Pulmonary artery endothelial cell (primary cell): ENCODE data around the gene CGRRF1. TPM values are rescaled to one million over a fixed set of nuclear protein-coding genes. Genes with fewer than 3 reads are reported as not detected.
A peak's percentile ranks its signal among the peaks of the same experiment; 100 is the strongest.

Experiments
- DNase-seq: peaks from one replicate; pipeline ENCODE4 v3.0.0-alpha.2; 2011; ENCODE audit warnings: low read depth, low spot score
- total RNA-seq: library from RNA; depleted of rRNA; stranded (reverse); fragments of >200 nt; gene quantifications from 2 replicates; pipeline ENCODE4 v1.2.3, GENCODE V29; 2014

CGRRF1 gene, protein sequence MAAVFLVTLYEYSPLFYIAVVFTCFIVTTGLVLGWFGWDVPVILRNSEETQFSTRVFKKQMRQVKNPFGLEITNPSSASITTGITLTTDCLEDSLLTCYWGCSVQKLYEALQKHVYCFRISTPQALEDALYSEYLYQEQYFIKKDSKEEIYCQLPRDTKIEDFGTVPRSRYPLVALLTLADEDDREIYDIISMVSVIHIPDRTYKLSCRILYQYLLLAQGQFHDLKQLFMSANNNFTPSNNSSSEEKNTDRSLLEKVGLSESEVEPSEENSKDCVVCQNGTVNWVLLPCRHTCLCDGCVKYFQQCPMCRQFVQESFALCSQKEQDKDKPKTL
- 9.0 and 11.5 TPM in 2 replicates for total RNA-seq

- DNase-seq: peak; percentile 95
Measured at GRCh38 chr14:54509546-54510501, at the start of gene CGRRF1. Gene CGRRF1 (plus strand): TSS chr14:54509906. CDS start chr14:54509960, 54 bp downstream.

- no peak for DNase-seq
Measured at GRCh38 chr14:54462048-54462447, 47.7 kb upstream of the CGRRF1 start.

GRCh38 chr14:54465654-54466053 lies 44.1 kb upstream of the CGRRF1 start:
- no peak for DNase-seq

DNA sequence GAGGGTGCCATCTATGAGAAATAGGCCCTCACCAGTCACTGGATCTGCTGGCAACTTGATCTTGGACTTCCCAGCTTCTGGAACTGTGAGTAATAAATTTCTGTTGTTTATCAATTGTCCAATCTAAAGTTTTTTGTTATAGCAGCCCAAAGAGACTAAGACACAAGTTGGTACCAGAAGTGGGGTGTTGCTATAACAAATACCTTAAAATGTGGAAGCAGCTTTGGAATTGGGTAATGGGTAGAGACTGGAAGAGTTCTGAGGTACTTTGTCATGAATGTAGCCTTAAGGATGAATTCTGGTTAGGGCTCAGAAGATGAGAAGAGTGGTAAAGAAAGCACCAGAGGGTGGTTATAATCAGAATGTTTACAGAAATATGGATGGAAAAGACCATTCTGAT lies 42.4 kb upstream of the CGRRF1 start:
- DNase-seq: no peak

DNA sequence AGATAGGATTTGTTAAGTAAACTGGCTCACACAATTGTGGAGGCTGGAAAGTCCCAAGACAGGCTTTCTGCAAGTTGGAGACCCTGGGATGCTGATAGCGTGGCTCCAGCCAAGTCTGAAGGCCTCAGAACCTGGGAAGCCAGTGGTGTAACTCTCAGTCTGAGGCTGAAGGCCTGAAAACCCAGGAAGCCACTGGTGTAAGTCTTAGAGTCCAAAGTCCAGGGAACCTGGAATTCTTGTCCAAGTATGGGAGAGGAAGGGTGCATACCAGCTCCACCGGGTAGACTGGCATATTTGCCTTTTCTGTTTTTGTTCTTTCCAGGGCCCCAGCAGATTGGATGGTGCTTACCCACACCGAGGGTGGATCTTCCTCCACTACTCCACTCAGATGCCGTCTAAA lies 39.0 kb upstream of the CGRRF1 start:
- DNase-seq: no peak

- DNase-seq: no peak
Measured at GRCh38 chr14:54471641-54472040, 38.1 kb upstream of the CGRRF1 start.

- no peak for DNase-seq
Measured at GRCh38 chr14:54472315-54472714, 37.4 kb upstream of the CGRRF1 start.

DNA sequence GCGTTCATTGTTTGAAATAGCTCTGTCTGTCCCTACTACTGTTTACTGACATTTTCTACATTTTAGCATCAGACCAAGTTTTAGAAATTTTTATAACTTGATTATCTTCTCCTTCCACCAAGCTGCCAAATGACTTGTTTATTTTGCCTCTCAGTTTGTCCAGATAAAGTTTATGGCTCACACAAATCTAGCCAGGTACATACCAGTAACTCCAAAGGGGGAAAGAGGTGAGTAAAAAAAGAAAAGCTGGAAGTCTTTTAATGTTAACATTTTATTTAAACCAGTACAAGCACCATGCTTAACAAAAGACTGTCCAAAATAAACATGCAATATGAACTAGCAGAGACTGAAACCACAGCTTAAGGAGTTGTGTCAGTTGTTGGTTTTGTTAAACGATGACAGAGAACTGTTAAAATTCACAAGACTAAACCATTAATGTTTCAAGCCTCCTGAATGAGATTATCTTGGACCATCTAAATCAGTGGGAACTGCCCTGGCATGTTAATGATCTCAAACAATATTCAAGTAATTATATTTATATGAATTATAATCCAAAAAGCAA lies 35.4 kb upstream of the CGRRF1 start:
- no peak for DNase-seq

DNA sequence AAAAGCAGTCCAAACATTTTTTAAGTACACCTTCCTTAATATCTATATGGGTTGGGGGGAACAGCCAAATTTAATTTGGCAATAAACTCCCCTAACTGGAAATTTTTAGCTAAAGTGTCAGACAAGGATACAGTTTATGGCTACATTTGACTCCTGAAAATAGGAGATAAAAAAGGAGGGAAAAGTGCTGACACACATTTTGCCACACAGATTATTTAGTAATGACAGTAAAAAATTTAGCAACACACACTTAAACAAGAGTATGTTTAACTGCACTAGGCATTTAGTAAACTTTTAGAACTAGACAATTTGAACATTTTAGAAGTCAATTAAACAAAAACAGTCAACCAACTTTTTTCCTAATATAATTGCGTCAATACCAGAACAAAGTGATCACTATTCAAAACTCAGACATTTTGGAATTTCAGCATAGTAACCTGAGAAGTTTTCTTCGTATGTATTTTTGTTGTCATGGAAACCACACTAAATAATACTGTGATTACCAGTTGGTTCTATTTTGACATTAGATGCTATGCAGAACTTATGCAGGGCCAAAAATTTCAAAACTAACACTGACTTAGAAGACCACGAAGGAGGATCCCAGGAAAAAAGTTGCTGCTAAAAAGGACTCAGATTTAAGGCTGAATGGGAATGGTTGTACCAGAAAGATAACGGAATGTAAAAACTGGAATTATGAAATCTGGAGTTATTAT lies 34.4 kb upstream of the CGRRF1 start:
- no peak for DNase-seq

GRCh38 chr14:54475911-54476310 lies 33.8 kb upstream of the CGRRF1 start:
- DNase-seq: no peak

DNA sequence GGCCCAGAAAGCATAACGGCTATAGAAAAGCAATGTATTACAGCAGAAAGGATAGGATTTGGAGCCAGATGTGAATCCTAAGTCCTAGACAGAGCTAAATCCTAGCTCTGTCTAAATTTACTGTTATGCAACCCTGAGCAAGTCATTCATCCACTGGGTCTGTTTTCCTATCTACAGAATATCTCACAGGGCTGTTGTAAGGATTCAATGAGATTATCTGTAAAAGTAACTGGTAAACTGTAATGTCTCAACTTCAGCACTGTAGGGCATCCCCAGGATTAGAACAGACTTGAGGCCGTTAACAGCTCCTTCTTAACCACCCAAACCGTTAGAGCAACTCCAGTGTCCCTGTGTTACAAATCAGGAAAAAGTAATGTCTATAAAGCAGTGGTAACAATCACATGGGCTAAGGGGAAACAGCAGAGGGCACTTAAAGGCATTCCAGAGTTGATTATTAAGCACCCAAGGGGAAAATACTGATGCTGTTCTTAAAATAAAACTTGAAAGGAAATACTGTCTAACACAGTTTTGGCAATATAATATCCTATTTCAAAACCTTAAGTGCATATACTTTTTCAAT lies 31.0 kb upstream of the CGRRF1 start:
- no peak for DNase-seq

GRCh38 chr14:54480830-54481562 lies 28.7 kb upstream of the CGRRF1 start:
- DNase-seq: no peak

- DNase-seq: no peak
Measured at GRCh38 chr14:54481695-54482094, 28.0 kb upstream of the CGRRF1 start.

- DNase-seq: no peak
Measured at GRCh38 chr14:54483073-54483745, 26.5 kb upstream of the CGRRF1 start.

DNA sequence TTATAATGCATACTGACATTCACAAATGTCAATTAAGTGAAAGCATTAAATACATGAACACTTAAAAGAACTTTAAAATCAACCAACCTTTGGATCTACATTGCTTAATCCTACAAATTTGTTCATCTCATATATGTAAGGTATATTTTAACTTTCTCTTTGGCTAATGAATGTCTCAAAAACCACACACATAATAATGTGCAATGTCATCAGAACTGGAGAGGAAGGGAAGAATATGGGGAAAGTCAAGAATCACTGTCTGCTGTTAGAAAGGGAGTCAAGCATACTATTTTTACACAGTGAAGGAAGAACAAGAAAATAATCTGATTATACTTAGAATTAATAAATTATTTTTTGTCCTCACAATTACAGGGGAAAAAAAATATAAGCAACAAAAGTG lies 25.9 kb upstream of the CGRRF1 start:
- DNase-seq: no peak

DNA sequence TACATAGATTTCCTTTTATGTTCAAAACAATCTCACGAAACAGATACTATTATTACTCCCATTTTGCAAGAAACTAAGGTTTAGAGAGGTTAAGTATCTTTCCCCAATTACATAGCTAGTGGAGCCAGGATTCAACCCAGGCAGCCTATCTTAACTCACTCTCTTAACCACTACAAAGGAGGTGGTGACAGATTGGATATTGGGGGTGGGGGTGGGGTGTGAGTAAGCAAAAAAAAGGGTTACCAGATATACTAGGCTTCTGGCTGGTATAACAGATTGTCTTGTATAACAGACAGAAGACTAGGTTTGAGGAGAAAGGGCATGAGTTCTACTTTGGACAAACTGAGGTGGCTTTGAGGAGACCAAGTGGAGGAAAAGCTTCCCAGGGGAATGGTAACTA lies 23.0 kb upstream of the CGRRF1 start:
- no peak for DNase-seq

GRCh38 chr14:54487771-54488170 lies 21.9 kb upstream of the CGRRF1 start:
- no peak for DNase-seq

DNA sequence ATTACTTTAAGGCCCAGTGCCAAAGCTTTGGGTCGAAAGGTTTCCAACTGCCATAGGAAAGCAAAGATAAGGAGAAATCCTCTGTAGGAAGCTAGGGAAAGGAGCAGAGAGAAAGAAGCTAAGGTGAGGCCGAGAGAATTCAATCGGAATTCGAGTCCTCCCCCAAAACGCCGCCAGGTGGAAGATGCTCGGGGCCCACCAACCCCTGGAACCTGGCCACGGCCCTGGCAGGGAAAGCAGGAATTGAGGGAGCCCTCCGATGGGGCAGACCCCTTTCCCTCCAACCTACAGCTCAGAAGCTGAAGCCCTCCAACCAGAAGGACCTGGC lies 21.4 kb upstream of the CGRRF1 start:
- DNase-seq: no peak

GRCh38 chr14:54488646-54489317 lies 20.9 kb upstream of the CGRRF1 start, which contains the start of gene GMFB:
Gene GMFB (minus strand): TSS chr14:54488980. CDS start chr14:54488927, 53 bp downstream.
- DNase-seq: peak; percentile 86
